Stimulated activated CD4-positive, alpha-beta T cell treated with anti-CD3 and anti-CD28 coated beads, Interleukin-2, amount 100 ng/mL, for 48 hours (primary cell): ENCODE results near the gene DPYSL4.
"Not testable (repeated sequence)": the region's sequence is repeated elsewhere in the genome, so short reads cannot be mapped to it uniquely, and the experiment has no call there.

ENCODE experiments used
- DNase-seq, 2 donors: peaks; one replicate each; pipeline ENCODE4 v3.0.0-alpha.2; 2020

DPYSL4 gene

DNA sequence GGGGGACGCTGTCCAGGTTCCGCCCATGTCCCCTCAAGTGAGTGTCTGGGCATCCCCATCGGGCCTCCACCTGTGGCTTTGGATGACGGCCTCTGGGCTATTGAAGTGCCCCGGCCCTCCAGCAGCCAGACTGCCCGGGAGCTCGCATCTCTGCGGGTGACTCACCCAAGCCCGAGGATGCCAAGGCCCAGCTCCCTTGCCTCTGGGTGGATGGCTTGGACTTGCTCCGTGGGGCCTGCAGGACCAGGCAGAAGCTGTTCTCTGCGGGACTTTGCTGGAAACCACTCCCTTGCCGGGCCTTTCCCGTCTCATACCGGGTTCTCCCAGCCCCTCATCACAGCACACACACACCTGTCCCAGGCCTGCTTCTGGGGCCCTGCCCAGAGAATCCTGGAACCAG lies 22.4 kb downstream of the DPYSL4 start:
- DNase-seq: no peak

DNA sequence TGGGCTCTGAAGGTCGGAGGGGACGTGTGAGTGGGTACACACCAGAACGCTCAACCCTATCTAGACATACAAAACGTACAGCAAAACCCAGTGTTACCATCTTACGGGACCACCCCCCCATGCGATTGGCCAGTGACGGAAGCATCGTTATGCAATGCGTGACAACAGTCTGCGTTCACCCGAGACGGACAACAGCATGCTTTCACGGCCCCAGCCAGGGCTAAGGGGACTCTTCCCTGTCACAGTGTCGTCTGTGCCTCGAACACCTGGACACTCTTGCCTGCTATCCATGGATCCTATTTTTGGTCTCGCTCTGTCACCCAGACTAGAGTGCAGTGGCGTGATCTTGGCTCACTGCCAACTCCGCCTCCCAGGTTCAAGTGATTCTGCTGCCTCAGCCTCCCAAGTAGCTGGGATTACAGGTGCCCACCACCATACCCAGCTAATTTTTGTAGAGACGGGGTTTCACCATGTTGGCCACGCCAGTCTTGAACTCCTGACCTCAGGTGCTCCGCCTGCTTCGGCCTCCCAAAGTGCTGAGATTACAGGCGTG lies 23.3 kb downstream of the DPYSL4 start:
- no peak for DNase-seq

DNA sequence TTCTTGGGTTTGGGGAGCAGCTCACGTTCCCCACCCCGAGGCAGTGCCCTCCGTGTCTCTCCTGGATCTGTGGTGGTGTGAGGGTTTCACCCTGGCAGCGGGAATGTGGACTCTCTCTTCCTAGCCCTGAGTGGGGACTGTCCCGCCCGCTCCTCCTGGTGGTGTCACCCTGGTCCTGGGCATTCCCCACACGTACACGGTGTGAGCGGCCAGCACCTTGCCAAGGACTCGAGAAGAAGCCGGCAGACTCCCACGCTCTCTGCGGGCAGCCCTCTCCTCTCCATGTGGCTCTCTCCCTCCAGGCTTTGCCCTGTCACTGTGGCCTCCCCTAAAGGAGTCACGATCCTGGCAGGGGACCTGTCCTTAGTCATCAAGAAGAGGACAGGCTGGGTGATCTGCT lies 24.0 kb downstream of the DPYSL4 start:
- no peak for DNase-seq

DNA sequence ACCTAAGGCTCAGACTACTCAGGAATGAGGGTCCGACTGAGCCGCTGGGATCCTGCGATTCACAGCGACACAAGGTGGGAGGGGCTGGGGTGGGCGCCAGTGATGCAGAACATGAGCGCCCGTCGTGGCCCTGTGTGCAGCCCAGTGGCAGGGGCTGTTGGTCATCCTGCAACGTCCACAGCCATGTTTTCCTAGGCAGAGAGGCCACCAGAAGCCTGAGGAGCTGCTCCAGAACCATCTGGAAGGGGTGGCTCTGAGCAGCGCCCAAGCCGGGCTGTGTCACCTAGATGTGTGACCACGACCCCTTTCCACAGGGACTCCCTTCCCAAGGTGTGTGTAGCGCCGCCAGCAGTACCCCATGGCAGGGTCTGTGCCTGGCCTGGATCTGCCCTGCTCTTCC lies 24.5 kb downstream of the DPYSL4 start:
- no peak for DNase-seq

DNA sequence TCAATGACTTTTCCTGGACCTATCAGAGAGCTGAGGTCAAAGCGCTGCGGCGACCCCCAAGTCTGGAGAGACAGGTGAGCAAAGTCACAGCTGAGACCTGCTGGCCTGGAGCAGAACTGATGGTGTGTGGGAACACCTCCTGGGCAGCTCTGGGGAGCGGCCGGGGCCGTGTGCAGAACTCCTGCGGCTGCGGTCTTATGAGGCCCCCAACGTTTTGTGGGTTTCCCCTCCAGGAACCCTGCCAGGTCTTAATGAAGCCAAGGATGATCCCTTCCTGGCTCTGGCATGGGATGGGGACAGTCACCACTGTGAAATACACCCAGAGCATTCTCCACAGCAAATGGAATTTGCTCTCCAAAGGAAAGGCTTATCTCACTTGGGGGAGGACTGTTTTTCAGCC lies 26.1 kb downstream of the DPYSL4 start:
- DNase-seq: no peak

DNA sequence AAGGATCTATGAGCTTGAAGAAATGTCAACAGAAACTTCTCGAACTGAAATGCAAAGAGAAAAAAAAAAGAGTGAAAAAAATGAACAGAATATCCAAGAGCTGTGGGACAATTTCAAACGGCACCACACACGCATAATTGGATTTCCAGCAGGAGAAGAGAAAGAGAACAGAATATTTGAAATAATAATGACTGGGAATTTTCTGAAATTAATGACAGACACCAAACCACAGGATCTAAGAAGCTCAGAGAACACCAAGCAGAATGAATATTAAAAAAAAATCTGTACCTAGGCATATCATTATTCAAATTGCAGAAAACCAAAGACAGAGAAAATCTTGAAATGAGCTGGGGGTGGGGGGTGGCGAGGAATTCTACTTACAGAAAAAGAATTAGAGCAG lies 27.2 kb downstream of the DPYSL4 start:
- DNase-seq: no peak

DNA sequence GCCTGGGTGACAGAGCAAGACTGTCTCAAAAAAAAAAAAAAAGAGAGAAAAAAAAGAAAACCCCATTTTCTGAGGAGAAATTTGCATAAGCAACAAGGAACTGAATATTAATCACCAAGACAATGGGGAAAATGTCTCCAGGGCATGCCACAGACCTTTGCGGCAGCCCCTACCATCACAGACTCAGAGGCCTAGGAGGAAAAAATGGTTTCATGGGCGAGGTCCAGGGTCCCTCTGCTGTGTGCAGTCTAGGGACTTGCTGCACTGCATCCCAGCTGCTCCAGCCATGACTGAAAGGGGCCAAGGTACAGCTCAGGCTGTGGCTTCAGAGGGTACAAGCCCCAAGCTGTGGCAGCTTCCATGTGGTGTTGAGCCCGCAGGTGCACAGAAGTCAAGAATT lies 29.7 kb downstream of the DPYSL4 start:
- not testable (repeated sequence) for DNase-seq

DNA sequence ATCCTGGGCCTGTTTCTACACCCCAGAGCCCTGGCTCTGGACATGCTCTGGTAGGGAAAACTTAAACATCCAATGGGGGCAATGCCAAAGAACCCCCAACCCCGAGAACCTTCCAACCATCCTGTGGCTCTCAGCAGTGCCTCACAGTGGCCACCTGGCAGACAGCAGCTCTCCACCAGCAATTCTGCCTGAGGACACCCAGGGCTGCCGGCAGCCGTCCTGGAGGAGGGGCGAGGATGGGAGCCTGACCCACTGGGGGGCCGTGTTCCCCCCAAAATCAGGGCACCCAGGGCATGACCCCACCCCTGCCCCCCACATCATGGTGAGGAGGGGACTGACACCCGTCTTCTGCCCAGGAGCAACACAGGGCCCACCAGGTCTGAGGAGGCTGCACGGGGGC lies 32.7 kb downstream of the DPYSL4 start:
- no peak for DNase-seq

DNA sequence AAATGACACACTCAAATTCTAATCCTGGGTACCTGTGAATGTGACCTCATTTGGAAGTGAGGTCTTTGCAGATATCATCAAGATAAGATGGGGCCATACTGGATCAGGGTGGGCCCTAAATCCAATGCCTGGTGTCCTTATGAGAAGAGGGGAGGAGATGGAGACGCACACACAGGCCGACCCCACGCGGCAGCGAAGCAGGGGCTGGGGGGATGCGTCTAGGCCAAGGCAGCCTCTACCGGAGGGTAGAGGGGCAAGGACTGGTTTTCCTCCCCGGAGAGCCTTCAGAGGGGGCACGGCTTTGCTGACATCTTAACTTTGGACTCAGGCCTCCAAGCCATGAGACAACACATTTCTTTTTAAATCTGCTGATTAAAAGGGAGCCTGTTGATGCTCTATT lies 33.3 kb downstream of the DPYSL4 start:
- DNase-seq: no peak

DNA sequence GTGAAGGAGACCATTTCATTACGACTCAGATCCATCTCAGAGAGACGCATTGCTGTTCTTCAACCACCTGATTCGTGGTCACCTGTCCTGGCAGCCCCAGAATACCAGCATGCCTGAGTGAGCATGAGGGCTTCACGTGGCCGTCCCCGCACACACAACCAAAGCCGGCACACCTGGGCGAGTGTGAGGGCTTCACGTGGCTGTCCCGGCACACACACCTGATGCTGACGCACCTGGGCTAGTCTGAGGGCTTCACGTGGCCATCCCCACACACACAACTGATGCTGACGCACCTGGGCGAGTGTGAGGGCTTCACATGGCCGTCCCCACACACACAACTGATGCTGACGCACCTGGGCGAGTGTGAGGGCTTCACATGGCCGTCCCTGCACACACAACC lies 34.2 kb downstream of the DPYSL4 start:
- not testable (repeated sequence) for DNase-seq

DNA sequence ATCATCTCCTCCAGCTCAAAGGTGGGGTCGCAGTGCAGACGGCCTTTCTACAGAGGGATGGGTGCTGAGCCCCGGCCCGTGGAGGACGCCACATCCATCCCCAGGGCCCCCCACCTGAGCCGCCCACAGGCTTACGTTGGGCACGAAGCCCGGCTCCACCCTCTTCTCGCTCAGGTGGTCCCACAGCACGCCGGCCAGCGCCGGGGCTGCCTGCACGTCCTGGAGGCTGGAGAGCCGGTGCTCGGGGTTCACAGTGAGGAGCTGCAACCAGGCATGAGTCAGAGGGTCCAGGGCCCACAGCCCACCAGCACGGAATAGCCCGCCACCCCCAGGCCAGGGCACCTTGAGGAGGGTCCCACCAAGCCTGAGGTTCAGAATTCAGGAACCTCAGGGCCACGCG lies 36.0 kb downstream of the DPYSL4 start:
- DNase-seq: no peak

DNA sequence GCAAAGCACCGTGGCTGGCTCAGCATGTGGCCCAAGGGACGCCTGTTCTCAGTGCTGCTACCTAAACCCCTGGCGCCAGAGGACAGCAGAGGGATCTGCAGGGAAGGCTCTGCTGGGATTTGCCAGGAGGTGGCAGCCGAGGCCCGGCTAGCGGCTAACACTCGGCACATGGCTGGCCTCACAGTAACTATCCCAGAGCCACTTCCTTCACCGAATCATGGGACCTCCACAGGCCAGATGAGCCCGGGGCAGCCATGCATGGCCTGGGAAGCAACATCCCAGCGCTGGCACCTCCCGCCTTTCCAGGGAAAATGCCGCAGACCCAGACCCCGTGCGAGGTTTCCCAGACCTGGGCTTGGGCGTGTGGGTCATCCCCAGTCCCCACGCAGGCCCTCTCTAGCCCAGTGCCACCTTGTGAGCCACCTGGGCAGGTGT lies 36.4 kb downstream of the DPYSL4 start:
- peak; percentile 56 to 62 for DNase-seq

DNA sequence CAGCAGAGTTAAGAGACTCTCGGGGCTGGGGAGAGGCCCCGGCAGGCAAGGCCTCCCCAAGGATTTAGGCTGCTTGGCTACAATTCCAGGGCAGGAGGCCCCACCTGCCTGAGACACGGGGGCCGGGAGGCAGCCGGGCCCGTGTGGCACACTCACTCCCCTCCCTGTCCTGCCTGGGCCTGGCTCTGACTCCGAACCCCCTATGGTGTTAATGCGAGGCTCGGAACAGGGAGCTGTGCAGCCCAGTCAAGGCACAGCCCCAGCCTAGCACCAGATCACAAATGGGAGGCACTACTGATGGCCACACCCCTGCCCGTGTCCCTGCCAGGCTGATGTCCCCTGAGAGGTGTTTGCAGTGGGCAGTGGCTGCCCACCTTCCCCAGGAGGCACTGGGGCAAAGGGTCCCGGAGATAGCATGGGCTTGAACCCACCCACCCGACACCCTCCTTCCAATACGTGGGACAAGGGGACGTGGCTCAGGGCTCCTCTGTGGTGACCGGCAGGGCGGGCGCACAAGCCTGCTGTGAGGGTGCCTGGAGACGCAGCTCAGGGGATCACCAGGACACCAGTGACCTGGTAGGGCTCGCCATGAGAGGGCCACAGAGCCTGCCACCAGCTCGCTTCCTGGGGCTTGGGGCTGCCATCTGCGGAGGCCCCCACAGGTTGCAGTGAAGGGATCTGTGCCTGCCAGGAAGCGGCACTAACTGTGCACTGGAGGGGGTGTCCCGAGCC lies 37.0 kb downstream of the DPYSL4 start:
- DNase-seq: no peak

DNA sequence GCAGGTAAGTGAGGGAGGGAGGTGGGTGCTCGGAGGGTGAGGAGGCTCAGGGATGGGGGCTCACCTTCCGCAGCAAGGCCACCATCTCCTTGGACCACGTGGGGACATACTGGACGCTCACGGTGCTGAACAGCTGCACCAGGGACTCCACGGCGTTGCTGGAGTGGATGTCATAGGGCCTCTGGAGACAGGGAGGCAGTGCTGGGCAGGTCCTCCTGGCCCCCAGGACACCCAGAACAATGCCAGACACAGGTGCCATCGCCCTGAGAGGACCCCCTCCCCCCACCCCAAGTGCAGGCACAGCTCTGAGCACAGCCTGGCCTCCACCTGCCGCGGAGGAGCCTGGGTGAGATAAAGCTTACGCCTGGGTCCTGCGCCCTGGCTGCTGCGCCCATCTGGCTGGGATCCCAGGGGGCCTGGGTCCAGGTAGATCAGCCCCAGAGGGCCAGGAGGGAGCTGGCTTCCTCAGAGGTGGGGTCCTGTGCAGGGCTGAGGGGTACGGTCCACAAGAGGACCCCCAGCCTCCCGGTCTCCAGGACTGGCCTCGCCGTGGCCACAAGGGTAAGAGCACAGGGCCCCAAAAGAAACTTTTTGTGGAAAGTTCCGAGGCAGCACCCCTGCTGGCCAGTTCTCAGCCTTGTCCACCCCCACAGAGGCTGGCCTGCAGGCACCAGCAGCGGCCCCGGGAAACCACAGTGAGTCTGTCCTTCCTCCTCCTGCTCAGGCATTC lies 37.8 kb downstream of the DPYSL4 start:
- no peak for DNase-seq

DNA sequence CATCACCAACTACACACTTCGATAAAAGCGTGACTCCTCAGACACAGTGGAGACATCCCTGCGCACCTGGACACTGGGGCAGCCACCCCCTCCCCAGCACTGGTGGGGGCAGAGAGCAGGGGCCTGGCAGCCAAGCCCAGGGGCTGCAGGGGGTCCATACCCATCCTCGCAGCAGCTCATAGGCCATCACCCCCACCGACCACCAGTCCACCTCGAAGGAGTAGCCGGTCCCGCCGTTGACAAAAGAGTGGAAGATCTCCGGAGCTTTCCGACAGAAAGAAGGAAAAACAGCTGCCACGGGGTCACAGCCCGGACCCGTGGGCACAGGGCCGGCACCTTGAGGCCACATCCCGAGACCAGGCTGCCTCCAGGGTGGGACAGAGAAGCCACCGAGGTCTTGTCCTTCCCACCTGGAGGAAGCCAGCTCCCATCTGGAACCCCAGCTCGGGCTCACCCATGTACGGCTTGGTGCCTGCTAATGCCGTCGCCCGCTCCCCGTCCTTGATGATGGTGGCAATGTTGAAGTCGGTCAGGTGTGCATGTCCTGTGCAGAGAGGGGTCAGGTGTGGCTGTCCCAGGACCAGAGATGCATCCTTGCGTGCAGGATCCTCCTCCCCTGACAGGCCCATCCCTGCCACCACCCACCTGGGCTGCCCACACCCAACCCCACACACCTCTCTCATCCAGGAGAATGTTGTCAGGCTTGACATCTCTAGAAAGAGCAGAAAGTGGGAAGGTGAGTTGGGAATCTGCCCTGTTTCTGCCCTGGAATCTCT lies 38.5 kb downstream of the DPYSL4 start:
- DNase-seq: no peak

DNA sequence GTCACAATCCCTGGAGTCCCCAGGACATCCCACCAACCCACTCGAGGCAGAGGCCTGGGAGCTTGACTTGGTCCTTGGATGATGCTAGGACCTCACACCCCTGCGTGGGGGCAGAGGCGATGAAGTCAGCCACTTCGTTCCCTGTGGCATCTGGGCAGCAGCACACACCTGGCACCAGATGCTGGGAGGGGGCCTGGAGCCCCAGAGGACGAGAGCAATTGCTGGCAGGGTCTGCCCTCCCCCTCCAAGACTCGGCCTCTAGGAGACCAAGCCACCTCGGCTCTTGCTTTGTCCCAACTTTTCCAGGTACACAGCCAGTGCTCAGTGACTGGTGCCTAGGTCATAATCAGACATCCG lies 39.1 kb downstream of the DPYSL4 start:
- no peak for DNase-seq

DNA sequence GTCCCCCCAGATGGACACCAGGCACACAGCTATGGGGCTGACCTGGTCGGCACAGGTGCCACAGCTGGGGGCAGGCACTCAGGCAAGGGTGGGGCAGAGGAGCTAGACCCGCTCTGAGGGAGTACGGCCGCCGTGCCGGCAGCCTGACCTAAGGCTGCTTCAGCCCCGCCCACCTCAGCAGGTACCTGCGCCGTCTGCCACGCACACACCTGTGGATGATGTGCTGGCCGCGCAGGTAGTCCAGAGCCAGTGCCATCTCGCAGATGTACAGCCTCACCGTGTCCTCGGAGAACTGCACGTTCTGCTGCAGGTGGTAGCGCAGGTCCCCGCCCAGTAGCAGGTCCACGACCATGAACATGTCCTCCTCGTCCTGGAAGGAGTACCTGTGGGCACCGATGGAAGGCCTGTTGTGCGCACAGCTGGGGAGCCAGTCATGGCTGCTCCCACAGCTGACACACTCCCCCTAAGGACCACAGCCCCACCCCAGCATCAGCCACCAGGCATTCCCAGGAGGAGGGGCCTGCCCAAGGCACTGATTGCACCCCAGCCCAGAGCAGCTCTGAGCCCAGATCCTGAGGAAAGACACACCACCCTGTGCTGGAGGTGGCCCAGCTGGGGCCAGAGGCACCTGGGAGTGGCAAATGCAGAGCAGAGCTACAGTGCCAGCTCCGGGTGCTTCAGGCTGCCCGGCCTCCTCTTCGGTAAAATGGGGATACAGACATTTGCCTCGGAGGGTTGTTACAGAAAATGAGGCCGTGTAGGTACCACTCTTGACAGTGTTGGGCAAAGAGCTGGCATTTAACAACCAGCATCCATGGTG lies 40.0 kb downstream of the DPYSL4 start:
- DNase-seq: no peak

DNA sequence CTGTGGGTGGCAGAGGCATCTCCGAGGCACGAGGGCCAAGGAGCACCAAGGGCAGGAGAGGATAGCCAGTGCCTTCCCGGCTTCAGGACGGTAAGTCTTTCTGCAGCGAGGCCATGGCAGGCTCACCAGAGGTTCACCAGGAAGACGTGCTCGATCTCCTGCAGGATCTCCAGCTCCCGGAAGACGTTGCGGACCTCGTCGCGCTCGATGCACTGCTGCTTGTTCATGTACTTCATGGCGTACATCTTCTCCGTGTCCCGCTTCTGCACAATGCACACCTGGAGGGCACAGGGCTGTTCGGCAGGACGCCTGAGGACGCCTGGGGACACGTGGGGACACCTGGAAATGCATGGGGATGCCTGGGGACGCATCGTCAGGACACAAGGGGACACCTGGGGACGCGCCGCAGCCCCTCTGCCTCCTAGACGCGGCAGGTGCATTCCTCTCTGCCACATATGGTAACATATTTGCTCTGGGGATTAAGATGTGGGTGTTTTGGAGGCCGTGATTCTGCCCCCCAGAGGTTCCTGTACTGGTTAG lies 41.2 kb downstream of the DPYSL4 start:
- no peak for DNase-seq

DNA sequence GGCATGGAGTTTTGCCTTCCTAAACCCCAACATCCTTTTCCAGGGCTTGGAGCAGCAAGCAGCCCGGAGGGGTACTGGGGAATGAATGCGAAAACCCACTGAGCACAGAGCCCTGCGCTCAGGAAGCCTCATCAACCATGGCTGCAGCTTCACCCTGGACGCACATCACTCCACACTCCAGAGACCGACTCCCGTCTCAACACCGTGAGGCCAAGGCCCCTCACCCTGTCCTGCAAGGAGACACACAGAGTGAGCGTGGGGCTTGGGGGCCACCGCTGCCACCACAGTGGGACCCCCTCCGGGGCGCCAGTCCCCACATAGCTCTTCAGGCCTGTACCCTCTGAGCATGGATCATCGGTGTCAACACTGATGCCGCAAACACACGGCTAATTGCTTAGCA lies 41.9 kb downstream of the DPYSL4 start:
- DNase-seq: no peak

DNA sequence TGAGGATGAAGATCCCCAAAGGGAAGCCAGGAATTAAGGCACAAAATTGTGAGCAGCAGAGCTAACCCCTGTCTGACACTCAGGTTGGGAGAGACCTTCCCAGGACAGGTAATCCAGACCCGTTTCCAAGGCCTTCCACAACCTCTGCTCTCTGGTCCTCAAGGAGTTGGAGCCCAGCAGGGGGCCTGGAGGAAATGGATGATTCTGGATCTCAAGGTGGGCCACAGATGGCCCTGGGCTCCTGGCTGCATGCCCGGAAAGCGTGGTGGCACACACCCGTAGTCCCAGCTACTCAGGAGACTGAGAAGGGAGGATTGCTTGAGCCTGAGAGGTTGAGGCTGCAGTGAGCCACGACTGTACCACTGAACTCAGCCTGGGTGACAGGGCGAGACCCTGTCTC lies 42.3 kb downstream of the DPYSL4 start:
- DNase-seq: no peak

DNA sequence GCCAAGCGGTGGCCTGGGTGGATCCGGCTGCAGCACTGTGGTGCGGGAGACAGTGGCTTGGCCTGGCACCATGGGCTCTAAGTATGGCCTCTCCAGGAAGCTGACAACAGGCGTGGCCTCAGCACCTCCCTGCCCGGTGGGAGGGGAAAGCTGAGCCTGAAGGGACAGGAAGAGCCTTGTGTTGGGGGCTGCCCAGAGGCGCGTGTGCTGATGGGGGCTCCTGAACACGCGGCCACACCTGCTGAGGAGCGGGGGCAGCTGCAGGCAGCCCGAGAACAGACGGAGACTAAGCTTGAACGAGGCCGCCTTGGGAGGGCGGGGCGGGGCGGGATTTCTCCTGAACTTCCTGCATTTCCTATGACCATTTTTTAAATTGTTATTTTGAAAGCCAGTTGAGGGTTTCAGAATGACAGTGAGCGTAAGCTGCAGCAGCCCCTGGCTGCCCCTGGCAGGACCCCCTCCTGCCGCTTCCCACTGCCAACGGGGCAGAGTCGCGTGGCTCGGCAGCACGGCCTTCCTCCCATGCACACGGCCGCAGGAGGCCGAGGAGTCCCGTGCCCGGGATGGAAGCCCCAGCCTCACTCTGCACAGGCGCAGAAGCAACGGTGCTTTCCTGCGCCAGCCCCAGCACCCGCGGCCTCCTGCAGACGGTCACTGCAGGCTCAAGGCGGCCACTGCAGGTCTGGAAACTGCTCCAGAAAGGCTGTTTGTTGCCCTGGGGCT lies 43.2 kb downstream of the DPYSL4 start:
- DNase-seq: peak in 1 of 2 donors; percentile 30
